ENCODE data around the gene GALM.

Gene GALM

GRCh38 chr2:38650012-38650411 is 15.9 kb upstream of the GALM start:
- ChIA-PET POLR2A (no interaction called here), CTCF (no interaction called here)
- Histone ChIP-seq H3K27ac (ENCODE audit: extremely low read depth, low read depth, low read length) (no peak overlapping the region), H3K36me3 (ENCODE audit: control insufficient read depth in 2 of 2, insufficient read depth in 1 of 2, low read length in 2 of 2) (no peaks in the 10 kb centered on the region), H3K4me3 (ENCODE audit: low read depth, low read length) (no peak overlapping the region), H3K9me3 (ENCODE audit: control insufficient read depth, insufficient read depth, low read depth, low read length) (no peaks in the 10 kb centered on the region), H3K4me1 (ENCODE audit: control insufficient read depth, insufficient read depth, low read length) (no peaks in the 10 kb centered on the region)
- TF ChIP-seq PRDM1 (tag by site-specific recombination; IDR thresholded peaks at IDR 0.05) (no peak), ZNF830 (tag by site-specific recombination; IDR thresholded peaks at IDR 0.05; ENCODE audit: low read depth) (no peak), ZNF561 (tag by site-specific recombination; IDR thresholded peaks at IDR 0.05; ENCODE audit: borderline replicate concordance) (no peak), ZNF513 (tag by site-specific recombination; IDR thresholded peaks at IDR 0.05) (no peak), ZNF48 (tag by site-specific recombination; IDR thresholded peaks at IDR 0.05) (no peak), MZF1 (tag by site-specific recombination; IDR thresholded peaks at IDR 0.05; ENCODE audit: borderline replicate concordance) (no peak), ZNF211 (tag by site-specific recombination; IDR thresholded peaks at IDR 0.05; ENCODE audit: low read depth) (no peak), ZNF449 (tag by site-specific recombination; IDR thresholded peaks at IDR 0.05) (no peak), ZNF621 (tag by site-specific recombination; IDR thresholded peaks at IDR 0.05) (no peak), ZNF623 (tag by site-specific recombination; IDR thresholded peaks at IDR 0.05) (no peak), ZNF776 (tag by site-specific recombination; IDR thresholded peaks at IDR 0.05; ENCODE audit: borderline replicate concordance) (no peak), ZXDB (tag by site-specific recombination; IDR thresholded peaks at IDR 0.05) (no peak), ZNF223 (tag by site-specific recombination; IDR thresholded peaks at IDR 0.05) (no peak), ZNF366 (tag by site-specific recombination; conservative IDR thresholded peaks at IDR 0.05) (no peak)

- Histone ChIP-seq H3K4me3 (ENCODE audit: low read depth, low read length) (no peak overlapping the region), H3K9me3 (ENCODE audit: control insufficient read depth, insufficient read depth, low read depth, low read length) (no peaks in the 10 kb centered on the region), H3K36me3 (ENCODE audit: control insufficient read depth in 2 of 2, insufficient read depth in 1 of 2, low read length in 2 of 2) (no peaks in the 10 kb centered on the region), H3K27ac (ENCODE audit: extremely low read depth, low read depth, low read length) (no peak overlapping the region), H3K4me1 (ENCODE audit: control insufficient read depth, insufficient read depth, low read length) (no peaks in the 10 kb centered on the region)
- CTCF ChIA-PET = interaction anchor here (0.9 kb wide), 2 partner anchors 69 to 90 kb away, joined by 3 to 4 read pairs; no protein-coding TSS in a partner anchor
- POLR2A ChIA-PET = no interaction called here
- no peak for TF ChIP-seq ZNF362 (tag by site-specific recombination; IDR thresholded peaks at IDR 0.05)
- no peak for TF ChIP-seq ZNF18 (tag by site-specific recombination; IDR thresholded peaks at IDR 0.05)
- no peak for TF ChIP-seq ZNF658 (tag by site-specific recombination; IDR thresholded peaks at IDR 0.05)
- TF ChIP-seq ZNF692 (tag by site-specific recombination; IDR thresholded peaks at IDR 0.05) = no peak
- TF ChIP-seq EGR2 (tag by site-specific recombination; IDR thresholded peaks at IDR 0.05; ENCODE audit: low read depth) = no peak
- no peak for TF ChIP-seq ZNF514 (tag by site-specific recombination; IDR thresholded peaks at IDR 0.05)
- no peak for TF ChIP-seq ZNF169 (tag by site-specific recombination; IDR thresholded peaks at IDR 0.05)
- TF ChIP-seq ZNF133 (tag by site-specific recombination; IDR thresholded peaks at IDR 0.05) = no peak
These were observed 15.2 kb upstream of the GALM start for GRCh38 chr2:38650717-38651116.
